Left ventricle myocardium superior (tissue), 1 donor: ENCODE data around the gene EFHD1. TPM values are rescaled to one million over a fixed set of nuclear protein-coding genes. Genes with fewer than 3 reads are reported as not detected.

ENCODE experiments used
- ATAC-seq: fragments of 200-7000 bp; cut with Tn5 transposase; one replicate; pipeline ENCODE4 v1.9.1; 2020; ENCODE audit warnings: mild to moderate bottlenecking, moderate library complexity
- DNase-seq: peaks from one replicate; pipeline ENCODE4 v3.0.0-alpha.2; 2020
- intact Hi-C: fragments of 100-400 bp; cut with micrococcal nuclease; formaldehyde crosslinking; loops from one replicate; pipeline ENCODE4 v1.11.0; 2022
- total RNA-seq: library from RNA; stranded (reverse); fragmentation: NEBNext Ultra II Directional; extraction: Animal tissue kit (Norgen Biotek cat#: 25700); gene quantifications from one replicate; pipeline ENCODE4 v1.2.1, GENCODE V29; 2021
- donor health status: DM: no; HTN: yes; CAD: no; lungs with severe emphysema.

The EFHD1 gene
- total RNA-seq, 1 donor from 2014 or later = 21.7 TPM

DNA sequence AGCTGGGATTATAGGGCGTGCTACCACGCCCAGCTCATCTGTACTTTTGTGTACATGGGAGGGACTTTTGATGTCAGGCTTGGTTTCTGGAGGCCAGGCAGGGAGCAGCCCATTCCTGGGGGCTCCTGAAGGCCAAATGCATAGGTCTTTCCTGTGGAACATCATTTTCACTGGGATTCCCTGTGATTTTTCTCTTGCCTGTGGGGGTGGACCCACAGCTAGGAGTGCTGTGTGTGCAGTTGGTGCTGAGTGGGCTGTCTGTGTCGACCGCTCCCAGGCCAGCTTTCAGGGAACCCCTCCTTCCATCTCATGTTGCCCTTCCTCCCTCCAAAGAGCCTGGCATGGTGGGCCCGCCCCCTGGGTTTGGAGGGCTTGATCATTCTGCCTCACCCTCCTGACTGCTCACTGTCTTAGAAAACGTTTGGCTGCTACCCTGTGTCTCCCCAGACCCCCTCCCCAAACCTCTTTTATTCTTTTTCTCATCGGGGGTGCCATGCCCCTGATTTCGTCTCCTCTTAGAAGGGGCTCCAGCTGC, 10.5 kb downstream of the EFHD1 start:
- no peak for ATAC-seq
- intact Hi-C loops = no loop called here

GRCh38 chr2:232645061-232645460, 11.7 kb downstream of the EFHD1 start:
- no peak for DNase-seq
- no peak for ATAC-seq
- intact Hi-C loops = no loop called here

More for the DNA sequence above, 10.5 kb downstream of the EFHD1 start:
- DNase-seq = no peak

DNA sequence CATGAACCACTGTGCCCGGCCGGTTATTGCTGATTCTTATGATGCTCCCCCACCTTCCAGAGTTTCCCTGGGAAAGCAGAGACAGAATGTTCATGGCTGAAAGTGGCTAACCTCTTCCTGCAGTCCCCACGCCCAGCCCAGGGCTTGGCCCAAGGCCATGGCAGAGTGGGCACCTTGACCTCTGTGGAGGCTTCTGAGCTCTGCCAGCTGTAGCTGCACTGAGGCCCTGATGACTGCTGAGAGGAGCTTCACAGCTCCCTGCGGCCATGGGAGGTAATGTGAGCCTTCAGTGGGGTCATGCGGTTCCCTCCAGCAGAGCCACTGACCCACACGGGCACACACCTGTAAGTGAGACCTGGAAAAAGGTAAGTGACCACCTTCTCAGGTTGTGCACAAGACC, 13.3 kb downstream of the EFHD1 start:
- DNase-seq (no peak), ATAC-seq (no peak)
- intact Hi-C loops = no loop called here

- intact Hi-C loops = no loop called here
- ATAC-seq (peak; percentile 54), DNase-seq (no peak)
Observed at GRCh38 chr2:232647261-232647660, 13.9 kb downstream of the EFHD1 start.

DNA sequence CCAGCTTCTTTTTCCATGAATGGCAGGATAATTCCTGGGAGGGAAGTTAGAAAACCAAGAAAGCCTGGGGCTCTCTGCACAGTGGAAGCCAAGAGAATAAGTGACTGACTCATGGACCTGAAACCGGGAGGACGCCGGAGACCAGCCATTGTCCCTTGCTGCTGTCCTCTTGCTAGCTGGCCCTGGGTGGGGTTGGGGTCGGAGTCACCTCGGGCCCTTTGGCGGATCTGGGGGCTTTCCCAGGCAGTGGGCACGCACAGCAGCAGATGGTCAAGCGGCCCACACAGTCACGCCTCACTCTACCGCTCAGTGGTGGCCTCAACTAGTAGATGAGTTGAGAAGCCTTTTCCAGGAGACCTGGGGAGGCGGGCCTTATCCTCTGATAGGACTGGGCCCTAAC, 15.6 kb downstream of the EFHD1 start:
- ATAC-seq = no peak
- intact Hi-C loops = no loop called here
- DNase-seq = no peak

GRCh38 chr2:232652505-232652851, 19.1 kb downstream of the EFHD1 start:
- ATAC-seq (peak; percentile 21), DNase-seq (no peak)
- intact Hi-C loops = no loop called here

DNA sequence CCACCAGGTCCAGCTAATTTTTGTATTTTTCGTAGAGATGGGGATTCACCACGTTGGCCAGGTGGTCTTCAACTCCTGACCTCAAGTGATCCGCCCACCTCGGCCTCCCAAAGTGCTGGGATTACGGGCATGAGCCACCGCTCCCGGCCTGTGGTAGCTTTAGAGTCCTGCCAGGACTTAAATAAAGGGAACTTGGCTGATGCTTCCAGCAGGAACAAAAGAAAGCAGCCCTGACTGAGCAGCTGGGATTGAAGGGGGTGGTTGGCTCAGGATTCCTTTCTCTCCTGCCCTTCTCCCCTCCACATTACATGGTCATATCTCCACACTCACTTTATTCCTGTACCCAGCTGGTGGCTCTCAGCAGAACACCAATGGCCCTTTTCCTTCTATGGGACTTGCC, 20.0 kb downstream of the EFHD1 start:
- DNase-seq (no peak), ATAC-seq (no peak)
- intact Hi-C loops = no loop called here

GRCh38 chr2:232655392-232655791, 22.0 kb downstream of the EFHD1 start:
- ATAC-seq (peak; percentile 8), DNase-seq (no peak)
- intact Hi-C loops = no loop called here

DNA sequence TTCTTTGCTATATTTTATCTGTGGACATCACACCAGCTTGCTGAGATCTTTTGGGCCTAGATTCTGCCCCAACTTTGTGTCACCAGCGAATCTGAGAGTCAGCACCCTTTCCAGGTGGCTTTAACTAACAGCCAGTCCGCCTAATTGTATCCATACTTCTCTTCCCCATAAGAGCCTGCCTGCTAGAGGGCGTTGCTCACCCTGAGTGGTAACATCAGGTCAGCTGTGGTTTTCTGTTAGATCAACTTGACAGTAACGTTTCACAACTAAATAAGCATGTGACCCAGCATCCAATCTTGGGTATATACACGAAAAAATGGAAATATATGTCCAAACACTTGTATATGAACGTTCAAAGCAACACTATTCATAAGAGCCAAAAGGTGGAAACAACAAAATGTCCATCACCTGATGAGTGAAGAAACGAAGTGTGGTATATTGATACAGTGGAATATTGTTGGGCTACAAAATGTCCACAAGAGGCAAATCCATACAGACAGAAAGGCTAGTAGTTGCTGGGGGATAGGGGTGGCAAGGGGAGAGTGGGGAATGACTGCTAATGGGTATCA, 24.9 kb downstream of the EFHD1 start:
- ATAC-seq = no peak

DNA sequence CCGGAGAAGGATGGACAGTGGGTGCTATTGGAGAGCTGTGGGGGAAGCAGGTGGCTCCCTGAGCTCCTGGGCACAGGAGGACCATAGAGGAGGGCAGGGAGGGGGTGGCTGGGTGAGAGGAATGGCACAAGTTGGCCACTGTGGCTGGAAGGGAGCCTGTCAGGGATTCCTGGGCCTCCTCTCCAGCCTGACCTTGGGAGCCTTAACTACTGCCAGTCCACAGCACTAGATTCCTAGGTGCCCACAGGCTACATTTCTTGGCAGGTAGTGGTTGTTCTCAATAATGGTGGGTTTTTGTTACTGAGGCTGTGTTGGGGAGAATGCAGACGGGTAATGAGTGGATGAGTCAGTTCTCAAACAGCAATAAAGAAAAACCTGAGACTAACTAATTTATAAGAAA, 26.0 kb downstream of the EFHD1 start:
- ATAC-seq = peak; percentile 81
- intact Hi-C loops = no loop called here
- DNase-seq = no peak

More for the DNA sequence above, 24.9 kb downstream of the EFHD1 start:
- intact Hi-C loops = no loop called here
- DNase-seq = no peak

GRCh38 chr2:232662486-232663260, 29.3 kb downstream of the EFHD1 start:
- intact Hi-C loops = no loop called here
- ATAC-seq (no peak), DNase-seq (no peak)

GRCh38 chr2:232666051-232666805, 32.8 kb downstream of the EFHD1 start:
- intact Hi-C loops = no loop called here
- peak; percentile 54 for ATAC-seq
- DNase-seq = no peak

GRCh38 chr2:232667989-232668583, 34.7 kb downstream of the EFHD1 start:
- DNase-seq (no peak), ATAC-seq (peak; percentile 84)
- intact Hi-C loops = no loop called here

GRCh38 chr2:232668805-232669444, 35.5 kb downstream of the EFHD1 start:
- intact Hi-C loops = no loop called here
- peak; percentile 73 for ATAC-seq
- no peak for DNase-seq

GRCh38 chr2:232672588-232672987, 39.2 kb downstream of the EFHD1 start:
- DNase-seq (no peak), ATAC-seq (peak; percentile 19)
- intact Hi-C loops = no loop called here

GRCh38 chr2:232674491-232674890, 41.1 kb downstream of the EFHD1 start:
- intact Hi-C loops = no loop called here
- no peak for DNase-seq
- no peak for ATAC-seq

DNA sequence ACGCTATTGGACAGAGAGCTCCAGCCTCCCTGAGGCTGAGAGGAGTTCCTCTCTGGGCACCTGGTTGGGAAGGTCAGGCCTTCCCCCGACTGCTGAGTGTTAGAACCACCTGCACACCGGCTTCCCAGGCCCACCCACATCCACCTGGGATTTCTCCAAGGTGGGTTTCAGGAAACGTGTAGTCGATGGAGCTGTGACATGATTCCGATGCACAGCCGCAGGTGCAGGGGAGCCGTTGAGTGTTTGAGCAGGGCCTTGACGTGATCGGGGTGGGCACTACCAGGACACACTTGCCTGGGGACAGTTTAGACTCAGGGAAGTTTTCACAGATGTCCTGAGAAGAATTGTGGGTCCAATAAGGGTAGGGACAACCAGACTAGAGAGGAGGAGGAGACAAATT, 42.0 kb downstream of the EFHD1 start:
- DNase-seq (no peak), ATAC-seq (no peak)
- intact Hi-C loops = no loop called here

DNA sequence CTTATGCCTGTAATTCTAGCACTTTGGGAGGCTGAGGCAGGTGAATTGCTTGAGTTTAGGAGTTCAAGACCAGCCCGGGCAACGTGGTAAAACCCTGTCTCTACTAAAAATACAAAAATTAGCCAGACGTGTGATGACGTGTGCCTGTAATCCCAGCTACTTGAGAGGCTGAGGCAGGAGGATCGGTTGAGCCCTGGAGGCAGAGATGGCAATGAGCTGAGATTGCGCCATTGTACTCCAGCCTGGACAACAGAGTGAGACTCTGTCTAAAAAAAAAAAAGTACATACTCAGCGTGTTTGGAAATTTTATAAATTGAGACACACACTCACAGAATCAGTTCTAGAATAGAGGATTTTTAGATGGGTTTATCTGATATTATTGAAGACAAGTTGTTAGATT, 46.6 kb downstream of the EFHD1 start:
- ATAC-seq (no peak), DNase-seq (no peak)
- intact Hi-C loops = no loop called here

GRCh38 chr2:232681527-232681926, 48.1 kb downstream of the EFHD1 start:
- intact Hi-C loops = no loop called here
- no peak for DNase-seq
- ATAC-seq = no peak
